ENCODE data around the gene IL1RAPL1.

DNA sequence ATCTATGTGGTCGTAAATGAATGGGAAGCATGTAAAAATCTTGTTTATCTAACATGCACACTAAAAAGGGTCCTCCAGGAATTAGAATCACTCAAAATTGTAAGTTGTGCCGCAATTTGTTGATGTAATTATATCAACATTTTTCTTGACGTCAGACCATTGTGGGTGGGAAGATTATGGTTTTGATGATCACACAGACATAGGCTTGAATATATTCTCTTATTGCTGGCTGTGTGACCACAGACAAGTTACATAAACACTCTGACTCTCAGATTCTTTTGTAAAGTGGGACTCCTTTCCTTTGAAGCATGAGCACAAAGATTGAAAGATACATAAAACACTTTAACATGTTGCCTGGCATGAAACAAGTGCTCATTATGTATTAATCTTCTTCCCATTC lies 51.5 kb downstream of the IL1RAPL1 start:
- TF ChIP-seq, protein P1, sequence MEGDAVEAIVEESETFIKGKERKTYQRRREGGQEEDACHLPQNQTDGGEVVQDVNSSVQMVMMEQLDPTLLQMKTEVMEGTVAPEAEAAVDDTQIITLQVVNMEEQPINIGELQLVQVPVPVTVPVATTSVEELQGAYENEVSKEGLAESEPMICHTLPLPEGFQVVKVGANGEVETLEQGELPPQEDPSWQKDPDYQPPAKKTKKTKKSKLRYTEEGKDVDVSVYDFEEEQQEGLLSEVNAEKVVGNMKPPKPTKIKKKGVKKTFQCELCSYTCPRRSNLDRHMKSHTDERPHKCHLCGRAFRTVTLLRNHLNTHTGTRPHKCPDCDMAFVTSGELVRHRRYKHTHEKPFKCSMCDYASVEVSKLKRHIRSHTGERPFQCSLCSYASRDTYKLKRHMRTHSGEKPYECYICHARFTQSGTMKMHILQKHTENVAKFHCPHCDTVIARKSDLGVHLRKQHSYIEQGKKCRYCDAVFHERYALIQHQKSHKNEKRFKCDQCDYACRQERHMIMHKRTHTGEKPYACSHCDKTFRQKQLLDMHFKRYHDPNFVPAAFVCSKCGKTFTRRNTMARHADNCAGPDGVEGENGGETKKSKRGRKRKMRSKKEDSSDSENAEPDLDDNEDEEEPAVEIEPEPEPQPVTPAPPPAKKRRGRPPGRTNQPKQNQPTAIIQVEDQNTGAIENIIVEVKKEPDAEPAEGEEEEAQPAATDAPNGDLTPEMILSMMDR (IDR thresholded peaks at IDR 0.05), result no peak
- TF ChIP-seq POLR2AphosphoS5 (IDR thresholded peaks at IDR 0.05), result no peak
- no peak for TF ChIP-seq POLR2A (IDR thresholded peaks at IDR 0.05)

Data from breast epithelium (tissue), 3 donors.